Activated T-helper 1 cell treated with Interleukin-2 at 50 U/mL for 16 hours (primary cell): ENCODE measurements around the gene SLC16A13.
"Not testable (repeated sequence)": the region's sequence is repeated elsewhere in the genome, so short reads cannot be mapped to it uniquely, and the experiment has no call there.

Source experiments
- DNase-seq: peaks from one replicate; pipeline ENCODE4 v3.0.0-alpha.2; 2020; ENCODE audit warnings: low read depth

Gene SLC16A13

GRCh38 chr17:7029659-7030058 lies 6.2 kb upstream of the SLC16A13 start:
- no peak for DNase-seq

- no peak for DNase-seq
These were observed 742 bp upstream of the SLC16A13 start for GRCh38 chr17:7034955-7035590.

- no peak for DNase-seq
These were observed 2.4 kb downstream of the SLC16A13 start for GRCh38 chr17:7038025-7038862.

GRCh38 chr17:7039832-7040231 lies 4.0 kb downstream of the SLC16A13 start:
- DNase-seq = no peak

GRCh38 chr17:7041607-7042500 lies 6.0 kb downstream of the SLC16A13 start:
- peak; percentile 20 for DNase-seq

GRCh38 chr17:7042501-7043181 lies 6.8 kb downstream of the SLC16A13 start:
- DNase-seq = no peak

GRCh38 chr17:7043182-7043496 lies 7.3 kb downstream of the SLC16A13 start:
- DNase-seq = no peak

GRCh38 chr17:7043497-7044198 lies 7.8 kb downstream of the SLC16A13 start, which contains the start of gene SLC16A11:
Gene SLC16A11, minus strand, starts transcription at chr17:7044092. Its CDS starts 579 bp downstream, at chr17:7043513.
- no peak for DNase-seq

GRCh38 chr17:7045492-7046126 lies 9.8 kb downstream of the SLC16A13 start:
- DNase-seq = no peak

- DNase-seq = peak; percentile 31
These were observed 10.4 kb downstream of the SLC16A13 start for GRCh38 chr17:7046127-7046724.

GRCh38 chr17:7046725-7047397 lies 11.0 kb downstream of the SLC16A13 start:
- peak; percentile 58 for DNase-seq

GRCh38 chr17:7047566-7047965 lies 11.8 kb downstream of the SLC16A13 start:
- no peak for DNase-seq

GRCh38 chr17:7048968-7049367 lies 13.2 kb downstream of the SLC16A13 start:
- DNase-seq = no peak

GRCh38 chr17:7050583-7050982 lies 14.8 kb downstream of the SLC16A13 start:
- not testable (repeated sequence) for DNase-seq

- no peak for DNase-seq
These were observed 20.6 kb downstream of the SLC16A13 start for GRCh38 chr17:7056386-7056785.

GRCh38 chr17:7058831-7059447 lies 23.1 kb downstream of the SLC16A13 start:
- DNase-seq = no peak

GRCh38 chr17:7060165-7060891 lies 24.5 kb downstream of the SLC16A13 start:
- no peak for DNase-seq

GRCh38 chr17:7063518-7064094 lies 27.8 kb downstream of the SLC16A13 start:
- no peak for DNase-seq
